Trophoblast cell (in vitro differentiated cells and primary cell): Measurements from ENCODE around the gene JMJD8.

Experiments
- DNase-seq, 2 donors: peaks; one replicate each; pipeline ENCODE4 v3.0.0-alpha.2; 2016
- H2AFZ ChIP-seq: 2 replicates; pipeline ENCODE4 v1.6.1; 2013; ENCODE audit warnings: low read length, moderate library complexity, mild to moderate bottlenecking; ENCODE audit not compliant: insufficient read depth, poor library complexity
- H2AK5ac ChIP-seq: 2 replicates; pipeline ENCODE4 v1.6.1; 2013; ENCODE audit warnings: mild to moderate bottlenecking, low read length
- H2BK120ac ChIP-seq: 2 replicates; pipeline ENCODE4 v1.6.1; 2013; ENCODE audit warnings: low read length, mild to moderate bottlenecking, moderate library complexity; ENCODE audit not compliant: insufficient read depth, poor library complexity
- H2BK12ac ChIP-seq: 2 replicates; pipeline ENCODE4 v1.6.1; 2013; ENCODE audit warnings: mild to moderate bottlenecking, low read length, moderate library complexity
- H2BK5ac ChIP-seq: 2 replicates; pipeline ENCODE4 v1.6.1; 2013; ENCODE audit warnings: low read length, low read depth, moderate library complexity, mild to moderate bottlenecking; ENCODE audit not compliant: poor library complexity
- H3K14ac ChIP-seq: 2 replicates; pipeline ENCODE4 v1.6.1; 2013; ENCODE audit warnings: mild to moderate bottlenecking, low read length
- H3K18ac ChIP-seq: 2 replicates; pipeline ENCODE4 v1.6.1; 2013; ENCODE audit warnings: mild to moderate bottlenecking, low read length
- H3K23ac ChIP-seq: 2 replicates; pipeline ENCODE4 v1.6.1; 2013; ENCODE audit warnings: low read length
- H3K27ac ChIP-seq: 2 replicates; pipeline ENCODE4 v1.5.1; 2013; ENCODE audit warnings: low read depth, mild to moderate bottlenecking, inconsistent platforms, low read length, moderate library complexity
- H3K27me3 ChIP-seq: 2 replicates; pipeline ENCODE4 v1.6.1; 2013; ENCODE audit warnings: inconsistent platforms, mild to moderate bottlenecking, low read length, moderate library complexity; ENCODE audit not compliant: insufficient read depth
- H3K36me3 ChIP-seq, 2 experiments: 1 replicate in 1 of 2; 2 replicates in 1 of 2; pipeline ENCODE4 v1.6.1; 2013; ENCODE audit warnings: low read length in 2 of 2, mild to moderate bottlenecking in 2 of 2, moderate library complexity in 1 of 2; ENCODE audit not compliant: insufficient read depth in 2 of 2, control insufficient read depth in 1 of 2
- H3K4ac ChIP-seq: 2 replicates; pipeline ENCODE4 v1.6.1; 2013; ENCODE audit warnings: low read depth, mild to moderate bottlenecking, low read length, moderate library complexity
- H3K4me1 ChIP-seq, 2 experiments: 1 replicate in 1 of 2; 2 replicates in 1 of 2; pipeline ENCODE4 v1.6.1; 2013; ENCODE audit warnings: low read length in 2 of 2, mild to moderate bottlenecking in 2 of 2, moderate library complexity in 1 of 2; ENCODE audit not compliant: insufficient read depth in 2 of 2, control insufficient read depth in 1 of 2
- H3K4me2 ChIP-seq: 2 replicates; pipeline ENCODE4 v1.6.1; 2013; ENCODE audit warnings: inconsistent platforms, mild to moderate bottlenecking, low read length, moderate library complexity
- H3K4me3 ChIP-seq: 2 replicates; pipeline ENCODE4 v1.5.1; 2013; ENCODE audit warnings: mild to moderate bottlenecking, low read depth, low read length, inconsistent platforms
- H3K79me1 ChIP-seq: one replicate; pipeline ENCODE4 v1.6.1; 2013; ENCODE audit warnings: low read length
- H3K79me2 ChIP-seq: 2 replicates; pipeline ENCODE4 v1.6.1; 2013; ENCODE audit warnings: low read length, mild to moderate bottlenecking; ENCODE audit not compliant: control insufficient read depth, insufficient read depth, poor library complexity
- H3K9ac ChIP-seq: 2 replicates; pipeline ENCODE4 v1.6.1; 2013; ENCODE audit warnings: mild to moderate bottlenecking, low read length
- H3K9me3 ChIP-seq: 2 replicates; pipeline ENCODE4 v1.6.1; 2013; ENCODE audit warnings: low read depth, mild to moderate bottlenecking, control low read depth, inconsistent platforms, low read length; ENCODE audit not compliant: insufficient read depth
- H4K12ac ChIP-seq: 2 replicates; pipeline ENCODE4 v1.6.1; 2013; ENCODE audit warnings: low read depth, mild to moderate bottlenecking, low read length, moderate library complexity
- H4K8ac ChIP-seq: 2 replicates; pipeline ENCODE4 v1.6.1; 2013; ENCODE audit warnings: low read depth, mild to moderate bottlenecking, low read length, moderate library complexity
- H4K91ac ChIP-seq: one replicate; pipeline ENCODE4 v1.6.1; 2013; ENCODE audit warnings: low read depth, mild to moderate bottlenecking, low read length, moderate library complexity
- WGBS: extraction: QIAGEN DNeasy Blood & Tissue Kit; methylation state at CpG from one replicate; pipeline ENCODE4 v1.1.7; 2013; ENCODE audit warnings: missing lambda C conversion rate; ENCODE audit not compliant: insufficient read length, insufficient coverage; ENCODE audit errors: extremely low coverage; 5-methylcytosine and 5-hydroxymethylcytosine counted together

The JMJD8 gene

DNA sequence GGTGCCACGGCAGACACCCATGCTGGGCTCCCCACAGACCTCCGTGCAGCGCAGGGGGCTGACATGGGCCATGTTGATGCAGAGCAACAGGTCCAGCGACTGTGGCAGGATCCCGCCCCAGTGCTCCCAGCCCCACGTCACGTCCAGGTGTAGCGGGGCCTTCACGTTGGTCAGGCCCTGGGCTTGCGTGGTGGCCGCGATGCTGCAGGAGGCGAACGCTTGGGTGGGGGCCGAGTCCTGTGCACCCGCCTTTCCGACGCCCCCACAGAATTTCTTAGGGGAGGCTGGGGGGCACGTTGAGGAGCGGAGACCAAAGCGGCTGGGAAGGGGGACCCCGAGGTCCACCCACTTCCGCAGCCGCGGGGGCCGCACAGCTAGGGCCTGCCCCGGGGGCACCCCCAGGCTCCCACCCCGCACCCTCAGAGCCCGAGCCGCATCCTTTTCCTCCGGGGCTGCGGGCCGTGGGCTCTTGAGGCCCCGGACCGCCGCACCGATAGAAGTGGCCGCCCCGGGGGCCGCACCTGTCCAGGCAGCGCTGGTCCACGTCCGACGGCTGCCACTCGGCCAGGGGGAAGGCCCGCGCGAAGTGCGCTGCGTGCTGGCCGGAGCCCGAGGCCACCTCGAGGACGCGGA lies 48.4 kb downstream of the JMJD8 start:
- Histone ChIP-seq H3K23ac (no peak overlapping the region), H3K4me3 (peak overlapping the region; percentile 98), H3K9ac (peak overlapping the region; percentile 90), H3K14ac (peak overlapping the region; percentile 90), H2AFZ (peak overlapping the region; percentile 85), H3K4me2 (peak overlapping the region; percentile 89), H4K12ac (peak overlapping the region; percentile 46), H2AK5ac (peak overlapping the region; percentile 81), H2BK12ac (no peak overlapping the region), H3K79me1 (peaks cover 21% of the 10 kb centered on the region), H3K36me3 (peaks cover 27 to 29% of the 10 kb centered on the region in 2 experiments), H3K27ac (peak overlapping the region; percentile 41), H3K27me3 (no peaks in the 10 kb centered on the region), H2BK5ac (peak overlapping the region; percentile 48), H3K79me2 (peaks cover 11% of the 10 kb centered on the region), H4K91ac (peak overlapping the region; percentile 58), H3K4ac (peak overlapping the region; percentile 81), H2BK120ac (peak overlapping the region; percentile 52), H3K18ac (peak overlapping the region; percentile 90), H3K9me3 (no peaks in the 10 kb centered on the region), H4K8ac (peak overlapping the region; percentile 87), H3K4me1 (peaks cover 19 to 26% of the 10 kb centered on the region in 2 experiments)
- peak in 1 of 2 donors; percentile 27 for DNase-seq
- WGBS = no CpG with 5 or more reads among the region's 55 CpGs

DNA sequence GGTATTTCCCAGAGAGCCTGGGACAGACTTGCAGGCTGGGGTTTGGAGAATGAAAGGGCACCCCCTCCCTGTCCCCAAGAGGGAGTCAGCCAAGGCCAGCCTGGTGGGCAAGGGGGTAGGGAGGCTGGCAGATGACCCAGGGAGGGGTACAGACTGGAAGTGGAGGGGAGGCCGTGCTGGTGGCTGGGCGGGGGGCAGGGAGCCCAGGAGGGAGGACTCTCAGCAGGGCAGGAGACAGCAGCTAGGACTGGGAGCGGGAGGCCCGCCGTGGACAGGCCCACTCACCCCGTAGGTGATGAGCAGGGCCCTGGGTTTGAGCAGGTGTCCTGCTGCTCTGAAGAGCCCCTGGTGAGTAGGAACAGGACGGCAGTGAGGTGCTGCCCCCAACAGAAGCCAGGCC lies 49.1 kb downstream of the JMJD8 start:
- Histone ChIP-seq H4K8ac (no peak overlapping the region), H4K12ac (no peak overlapping the region), H3K27me3 (no peaks in the 10 kb centered on the region), H3K9ac (no peak overlapping the region), H3K27ac (no peak overlapping the region), H2BK12ac (no peak overlapping the region), H3K14ac (no peak overlapping the region), H2AFZ (no peak overlapping the region), H3K79me2 (peaks cover 15% of the 10 kb centered on the region), H3K23ac (no peak overlapping the region), H3K36me3 (peaks cover 27 to 29% of the 10 kb centered on the region in 2 experiments), H2BK5ac (no peak overlapping the region), H2AK5ac (no peak overlapping the region), H3K4me1 (peaks cover 25 to 31% of the 10 kb centered on the region in 2 experiments), H3K18ac (no peak overlapping the region), H3K4me2 (no peak overlapping the region), H4K91ac (no peak overlapping the region), H3K79me1 (peaks cover 26% of the 10 kb centered on the region), H3K9me3 (no peaks in the 10 kb centered on the region), H2BK120ac (no peak overlapping the region), H3K4ac (peak overlapping the region; percentile 81), H3K4me3 (no peak overlapping the region)
- DNase-seq = no peak
- no CpG with 5 or more reads among the region's 7 CpGs for WGBS

DNA sequence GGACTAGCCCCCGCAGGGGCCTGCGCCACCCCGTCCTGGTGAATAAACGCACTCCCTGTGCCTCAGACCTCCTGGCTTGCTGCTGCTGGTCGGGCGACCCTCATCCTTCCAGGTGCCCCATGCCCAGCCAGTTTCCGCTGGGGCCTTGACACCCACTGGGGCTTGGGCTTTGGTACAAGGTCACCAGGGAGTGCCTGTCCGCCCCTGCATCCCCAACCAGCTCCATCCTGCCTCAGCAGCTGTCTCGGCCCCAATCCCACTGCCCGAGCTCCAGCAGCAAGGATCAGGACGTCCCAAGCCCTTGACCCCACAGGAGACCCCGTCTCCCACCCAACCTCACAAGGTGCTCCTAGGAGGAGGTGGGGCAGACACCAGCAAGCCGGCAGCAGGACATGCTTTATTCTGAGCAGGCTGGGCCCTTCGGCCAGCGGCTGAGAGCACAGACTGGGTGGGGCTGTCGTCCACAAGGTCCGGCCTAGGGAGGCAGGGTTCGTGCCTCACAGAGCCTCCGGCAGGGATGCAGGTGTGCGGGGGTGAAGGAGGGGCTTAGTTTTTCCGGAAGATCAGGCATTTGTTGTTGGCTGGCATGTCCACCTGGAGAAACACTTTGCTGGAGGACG lies 50.0 kb downstream of the JMJD8 start:
- no CpG with 5 or more reads among the region's 22 CpGs for WGBS
- H3K4me3 ChIP-seq = no peak overlapping the region
- H3K4me1 ChIP-seq = peaks cover 32 to 39% of the 10 kb centered on the region in 2 experiments
- H4K8ac ChIP-seq = no peak overlapping the region
- no peak overlapping the region for H3K27ac ChIP-seq
- peaks cover 32% of the 10 kb centered on the region for H3K79me1 ChIP-seq
- H2BK5ac ChIP-seq = no peak overlapping the region
- H2BK120ac ChIP-seq = no peak overlapping the region
- no peak overlapping the region for H2AK5ac ChIP-seq
- peaks cover 17% of the 10 kb centered on the region for H3K79me2 ChIP-seq
- peaks cover 27 to 29% of the 10 kb centered on the region in 2 experiments for H3K36me3 ChIP-seq
- H3K9me3 ChIP-seq = no peaks in the 10 kb centered on the region
- H2AFZ ChIP-seq = no peak overlapping the region
- no peaks in the 10 kb centered on the region for H3K27me3 ChIP-seq
- no peak for DNase-seq
- H2BK12ac ChIP-seq = no peak overlapping the region
- H3K4me2 ChIP-seq = no peak overlapping the region
- no peak overlapping the region for H4K12ac ChIP-seq
- no peak overlapping the region for H4K91ac ChIP-seq
- no peak overlapping the region for H3K14ac ChIP-seq
- no peak overlapping the region for H3K18ac ChIP-seq
- H3K23ac ChIP-seq = no peak overlapping the region
- no peak overlapping the region for H3K9ac ChIP-seq
- no peak overlapping the region for H3K4ac ChIP-seq

DNA sequence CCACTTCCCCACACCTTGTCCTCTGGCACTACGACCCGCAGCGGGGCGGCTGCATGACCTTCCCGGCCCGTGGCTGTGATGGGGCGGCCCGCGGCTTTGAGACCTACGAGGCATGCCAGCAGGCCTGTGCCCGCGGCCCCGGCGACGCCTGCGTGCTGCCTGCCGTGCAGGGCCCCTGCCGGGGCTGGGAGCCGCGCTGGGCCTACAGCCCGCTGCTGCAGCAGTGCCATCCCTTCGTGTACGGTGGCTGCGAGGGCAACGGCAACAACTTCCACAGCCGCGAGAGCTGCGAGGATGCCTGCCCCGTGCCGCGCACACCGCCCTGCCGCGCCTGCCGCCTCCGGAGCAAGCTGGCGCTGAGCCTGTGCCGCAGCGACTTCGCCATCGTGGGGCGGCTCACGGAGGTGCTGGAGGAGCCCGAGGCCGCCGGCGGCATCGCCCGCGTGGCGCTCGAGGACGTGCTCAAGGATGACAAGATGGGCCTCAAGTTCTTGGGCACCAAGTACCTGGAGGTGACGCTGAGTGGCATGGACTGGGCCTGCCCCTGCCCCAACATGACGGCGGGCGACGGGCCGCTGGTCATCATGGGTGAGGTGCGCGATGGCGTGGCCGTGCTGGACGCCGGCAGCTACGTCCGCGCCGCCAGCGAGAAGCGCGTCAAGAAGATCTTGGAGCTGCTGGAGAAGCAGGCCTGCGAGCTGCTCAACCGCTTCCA lies 50.6 kb downstream of the JMJD8 start:
- no peaks in the 10 kb centered on the region for H3K27me3 ChIP-seq
- H3K9me3 ChIP-seq = no peaks in the 10 kb centered on the region
- peaks cover 38 to 45% of the 10 kb centered on the region in 2 experiments for H3K4me1 ChIP-seq
- no peak overlapping the region for H3K4me3 ChIP-seq
- no peak overlapping the region for H2BK12ac ChIP-seq
- H3K36me3 ChIP-seq = peaks cover 30 to 35% of the 10 kb centered on the region in 2 experiments
- no peak overlapping the region for H3K23ac ChIP-seq
- H3K79me1 ChIP-seq = peaks cover 38% of the 10 kb centered on the region
- H4K8ac ChIP-seq = no peak overlapping the region
- H3K4ac ChIP-seq = no peak overlapping the region
- no peak overlapping the region for H3K9ac ChIP-seq
- H2BK120ac ChIP-seq = no peak overlapping the region
- WGBS = no CpG with 5 or more reads among the region's 74 CpGs
- no peak overlapping the region for H4K91ac ChIP-seq
- H2BK5ac ChIP-seq = no peak overlapping the region
- peaks cover 24% of the 10 kb centered on the region for H3K79me2 ChIP-seq
- no peak for DNase-seq
- H2AFZ ChIP-seq = no peak overlapping the region
- H4K12ac ChIP-seq = no peak overlapping the region
- no peak overlapping the region for H3K18ac ChIP-seq
- H3K14ac ChIP-seq = no peak overlapping the region
- H3K27ac ChIP-seq = no peak overlapping the region
- H2AK5ac ChIP-seq = no peak overlapping the region
- no peak overlapping the region for H3K4me2 ChIP-seq
